Endometrial microvascular endothelial cells (primary cell): ENCODE measurements around the gene FGF3. TPM values are rescaled to one million over a fixed set of nuclear protein-coding genes. Genes with fewer than 3 reads are reported as not detected.
"Not testable (repeated sequence)": the region's sequence is repeated elsewhere in the genome, so short reads cannot be mapped to it uniquely, and the experiment has no call there.

Source experiments
- in situ Hi-C: cut with HindIII; loops from 2 replicates; pipeline ENCODE4 v1.10.0; 2017; ENCODE audit warnings: low sequenced_read_pairs, low pct_unique_long_range_greater_than_20kb; ENCODE audit errors: inconsistent ontology term
- total RNA-seq: library from RNA; depleted of rRNA; stranded (reverse); fragments of >200 nt; gene quantifications from one replicate; pipeline ENCODE4 v1.2.3, GENCODE V29; 2015; ENCODE audit errors: inconsistent ontology term

Gene FGF3
- total RNA-seq, 1 donor from 2014 or later = not detected

DNA sequence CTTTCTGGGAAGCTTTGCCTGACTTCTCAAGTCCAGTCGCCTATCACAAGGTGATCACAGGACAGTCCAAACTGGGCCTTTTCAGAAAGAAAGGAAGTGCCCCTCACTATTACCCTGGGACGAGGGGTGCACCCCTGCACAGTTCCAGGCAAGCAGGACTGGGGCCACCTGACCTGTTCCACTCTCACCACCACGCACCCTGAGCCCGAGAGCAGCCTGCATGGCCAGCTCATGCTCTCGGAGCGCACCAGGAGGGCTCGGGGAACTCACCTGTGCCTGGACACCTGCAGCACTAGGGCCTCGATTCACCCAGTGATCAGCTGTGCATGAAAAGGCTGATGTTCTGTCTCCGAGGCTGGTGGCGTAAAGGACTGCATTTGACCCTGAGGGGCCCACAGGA is 31.3 kb downstream of the FGF3 start:
- in situ Hi-C loops = no loop called here

DNA sequence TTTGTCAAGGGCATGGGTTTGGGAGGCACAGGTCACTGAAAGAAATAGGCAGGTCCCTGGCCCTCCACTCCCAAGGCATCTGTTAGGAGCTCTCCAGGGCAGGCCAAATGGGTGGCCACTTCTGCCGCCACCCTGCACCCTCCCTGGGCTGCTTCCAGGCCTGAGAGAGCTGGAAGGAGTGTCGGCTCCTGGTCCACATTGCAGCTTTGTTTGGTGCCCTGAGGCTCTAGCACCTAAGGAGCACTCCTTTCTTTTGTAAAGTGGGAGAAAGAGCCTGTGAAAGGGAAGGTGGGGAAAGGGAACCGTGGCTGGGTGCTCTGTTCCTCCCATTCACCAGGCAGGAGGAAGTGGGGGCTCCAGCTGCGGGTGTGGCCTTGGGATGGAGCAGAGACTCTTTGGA is 31.8 kb downstream of the FGF3 start:
- in situ Hi-C loops = no loop called here

GRCh38 chr11:69781241-69781640 is 38.0 kb downstream of the FGF3 start:
- in situ Hi-C loops = no loop called here

GRCh38 chr11:69778373-69778772 is 40.8 kb downstream of the FGF3 start:
- in situ Hi-C loops = no loop called here

DNA sequence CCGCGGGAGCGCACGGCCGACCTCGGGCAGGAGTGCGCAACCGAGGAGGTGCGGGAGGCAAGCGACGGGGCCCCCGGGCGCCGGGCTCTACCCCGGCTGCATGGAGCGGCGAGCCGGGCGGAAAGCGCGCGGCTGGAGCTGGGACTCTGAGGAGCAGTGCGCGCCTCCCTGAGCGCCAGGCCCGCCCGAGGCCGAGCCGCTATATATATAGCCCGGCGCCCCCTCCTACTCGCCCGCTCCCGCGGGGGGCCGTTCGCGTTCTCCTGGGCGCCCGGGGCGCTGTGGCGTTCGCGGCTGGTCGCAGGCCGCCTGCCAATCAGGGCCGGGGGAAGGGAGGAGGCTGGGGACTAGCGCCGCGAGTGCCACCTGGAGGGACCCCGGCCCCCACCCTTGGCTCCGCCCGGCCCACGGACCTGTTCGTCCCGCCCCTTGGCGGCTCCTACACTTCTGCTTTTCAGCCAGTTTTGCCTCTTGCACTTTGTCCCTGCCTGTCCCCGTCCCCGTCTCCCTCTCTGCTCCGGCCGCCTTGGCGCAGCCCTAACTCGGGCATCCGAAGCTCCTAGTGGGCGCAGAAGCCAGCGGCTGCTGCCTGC is 44.0 kb downstream of the FGF3 start, which contains the start of gene FGF4:
Gene FGF4 (minus strand): TSS at position 179 of the 593 bp plus-strand sequence. CDS start 257 bp downstream, outside the sequence.
- in situ Hi-C loops = no loop called here

GRCh38 chr11:69774354-69775162 is 44.7 kb downstream of the FGF3 start:
- in situ Hi-C loops = no loop called here

- in situ Hi-C loops = no loop called here
Measured at GRCh38 chr11:69773626-69774353, 45.4 kb downstream of the FGF3 start.

DNA sequence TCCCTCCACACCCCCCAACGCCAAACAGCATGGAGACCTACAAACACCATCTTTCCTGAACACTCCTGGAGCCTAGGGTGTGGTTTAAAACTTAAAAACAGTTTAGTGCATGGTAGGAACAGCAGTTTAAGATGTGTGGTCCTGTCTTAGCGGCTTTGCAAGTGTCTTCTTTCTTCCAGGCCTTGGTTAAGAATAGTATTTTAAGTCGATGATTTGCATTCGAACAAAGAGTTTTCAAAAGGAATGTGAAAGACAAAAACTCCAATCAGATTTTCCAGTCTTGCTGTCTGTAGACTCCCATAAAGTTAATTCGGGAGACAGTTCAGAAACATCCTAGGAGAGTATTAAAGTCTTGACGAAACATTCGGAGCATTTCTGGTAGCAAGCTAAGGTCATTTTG is 47.8 kb downstream of the FGF3 start:
- in situ Hi-C loops = no loop called here

DNA sequence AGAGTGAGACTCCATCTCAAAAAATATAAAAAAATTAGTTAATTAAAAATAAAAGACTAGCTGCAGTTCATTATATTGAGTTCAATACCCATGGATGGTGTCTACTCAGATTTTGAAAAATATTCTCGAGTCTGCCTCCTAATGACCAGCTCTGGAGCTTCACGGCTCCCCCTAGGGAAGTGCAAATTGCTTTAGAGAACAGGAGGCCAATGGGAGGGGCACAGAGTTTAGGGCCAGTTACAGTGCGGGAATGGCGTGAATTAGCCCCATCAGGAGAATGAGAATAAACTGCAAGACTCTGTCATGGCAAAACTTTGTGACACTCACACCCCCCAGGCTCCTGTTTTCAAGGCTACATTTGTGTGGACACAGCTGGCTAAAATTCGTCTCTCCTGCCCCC is 48.7 kb downstream of the FGF3 start:
- in situ Hi-C loops = no loop called here

DNA sequence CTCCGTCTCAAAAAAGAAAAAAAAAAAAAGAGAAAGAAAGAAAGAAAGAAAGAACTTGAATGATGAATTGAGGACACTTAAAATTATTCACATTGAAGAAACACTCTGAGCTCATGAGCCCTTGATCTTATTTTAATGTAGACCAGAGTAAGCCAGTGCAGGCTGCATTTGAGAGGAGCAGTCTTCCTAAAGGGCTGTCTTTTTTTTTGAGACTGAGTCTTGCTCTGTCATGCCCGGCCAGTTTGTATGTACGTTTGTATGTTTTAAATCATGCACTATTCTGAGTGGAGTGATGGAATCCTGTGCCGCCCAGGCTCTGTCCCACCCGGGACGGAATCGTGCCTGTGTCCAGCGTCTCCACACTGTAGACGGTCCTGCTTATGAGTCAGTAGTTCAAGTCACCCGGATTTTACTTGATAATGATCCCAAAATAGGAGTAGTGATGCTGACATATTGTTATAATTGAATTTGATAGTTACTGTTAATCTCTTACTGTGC is 53.7 kb downstream of the FGF3 start:
- in situ Hi-C loops = no loop called here

DNA sequence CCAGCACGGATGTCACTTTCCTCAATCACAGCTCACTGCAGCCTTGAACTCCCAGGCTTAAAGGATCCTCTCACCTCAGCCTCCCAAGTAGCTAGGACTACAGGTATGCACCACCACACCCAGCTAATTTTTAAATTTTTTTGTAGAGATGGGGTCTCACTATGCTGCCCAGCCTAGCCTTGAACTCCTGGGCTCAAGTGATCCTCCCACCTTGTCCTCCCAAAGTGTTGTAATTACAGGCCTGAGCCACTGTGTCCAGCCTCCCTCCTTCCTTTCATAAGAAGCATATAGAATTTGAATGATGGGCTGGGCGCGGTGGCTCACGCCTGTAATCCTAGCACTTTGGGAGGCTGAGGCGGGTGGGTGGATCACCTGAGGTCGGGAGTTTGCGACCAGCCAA is 54.3 kb downstream of the FGF3 start:
- in situ Hi-C loops = not testable (repeated sequence)

DNA sequence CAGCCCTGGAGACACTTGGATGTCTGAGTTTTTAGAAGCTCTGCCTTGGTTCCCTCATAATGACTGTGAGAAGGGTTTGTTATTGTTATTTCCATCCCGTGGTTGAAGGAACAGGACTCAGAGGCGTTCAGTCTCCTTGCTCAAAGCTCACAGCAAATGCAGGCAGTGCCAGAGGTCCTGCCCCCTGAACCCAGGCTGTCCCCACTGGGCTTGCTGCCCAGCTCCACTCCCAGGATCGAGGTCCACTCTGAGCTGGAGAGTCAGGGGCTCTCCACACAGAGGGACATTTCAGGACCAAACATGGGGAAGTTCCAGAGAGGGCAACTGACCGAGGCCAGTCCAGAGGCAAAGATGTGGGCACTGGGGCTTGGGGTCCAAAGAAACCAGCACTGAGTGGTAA is 58.9 kb downstream of the FGF3 start:
- in situ Hi-C loops = no loop called here

Other genes with a start within 250 kb of the FGF3 start
- gene CCND1, start 178.3 kb downstream of the FGF3 start, total RNA-seq = 339 TPM
- 18.4 TPM for gene LTO1, start 144.1 kb downstream of the FGF3 start, total RNA-seq
- not detected for gene FGF19, start 115.4 kb downstream of the FGF3 start, total RNA-seq
- not detected for gene FGF4, start 44.1 kb downstream of the FGF3 start, total RNA-seq